Endodermal cell (in vitro differentiated cells): ENCODE results near the gene TAMALIN. TPM values are rescaled to one million over a fixed set of nuclear protein-coding genes. Genes with fewer than 3 reads are reported as not detected.

Experiments
- DNase-seq: peaks from one replicate; pipeline ENCODE4 v3.0.0-alpha.2; 2017
- H3K27ac ChIP-seq: 2 replicates; pipeline ENCODE4 v1.5.1; 2013; ENCODE audit warnings: mild to moderate bottlenecking, low read depth, low read length, moderate library complexity
- H3K27me3 ChIP-seq: 2 replicates; pipeline ENCODE4 v1.6.1; 2013; ENCODE audit warnings: mild to moderate bottlenecking, low read length, moderate library complexity; ENCODE audit not compliant: insufficient read depth, control insufficient read depth, poor library complexity, severe bottlenecking
- H3K36me3 ChIP-seq: 2 replicates; pipeline ENCODE4 v1.7.0; 2013; ENCODE audit warnings: mild to moderate bottlenecking, low read length, moderate library complexity; ENCODE audit not compliant: control insufficient read depth, insufficient read depth
- H3K4me1 ChIP-seq: one replicate; pipeline ENCODE4 v1.7.0; 2013; ENCODE audit warnings: low read length; ENCODE audit not compliant: control insufficient read depth, insufficient read depth
- H3K4me3 ChIP-seq: 2 replicates; pipeline ENCODE4 v1.5.1; 2013; ENCODE audit warnings: mild to moderate bottlenecking, low read length, moderate library complexity
- H3K9ac ChIP-seq: 2 replicates; pipeline ENCODE4 v1.6.1; 2013; ENCODE audit warnings: mild to moderate bottlenecking, low read length, moderate library complexity; ENCODE audit not compliant: poor library complexity, severe bottlenecking; ENCODE audit errors: extremely low read depth
- H3K9me3 ChIP-seq: 2 replicates; pipeline ENCODE4 v1.6.1; 2013; ENCODE audit warnings: mild to moderate bottlenecking, low read length, moderate library complexity; ENCODE audit not compliant: control insufficient read depth
- H3K27ac Mint-ChIP-seq: 2 replicates; pipeline ENCODE4 v1.8.0; 2020; ENCODE audit warnings: mixed read lengths
- H3K27me3 Mint-ChIP-seq: 2 replicates; pipeline ENCODE4 v1.8.0; 2021; ENCODE audit warnings: mild to moderate bottlenecking, mixed read lengths; ENCODE audit not compliant: insufficient read depth
- H3K36me3 Mint-ChIP-seq: 2 replicates; pipeline ENCODE4 v1.8.0; 2020; ENCODE audit warnings: low read depth, mixed read lengths
- H3K4me1 Mint-ChIP-seq: 2 replicates; pipeline ENCODE4 v1.8.0; 2020; ENCODE audit warnings: mixed read lengths
- H3K4me3 Mint-ChIP-seq: 2 replicates; pipeline ENCODE4 v1.8.0; 2020; ENCODE audit warnings: mild to moderate bottlenecking, moderate library complexity, mixed read lengths
- H3K9me3 Mint-ChIP-seq: 2 replicates; pipeline ENCODE4 v1.8.0; 2020; ENCODE audit warnings: mild to moderate bottlenecking, mixed read lengths
- CTCF ChIP-seq: fragments of 200-600 bp; sonication (generic); conservative IDR thresholded peaks from 2 replicates; pipeline ENCODE4 v1.5.0; 2021; ENCODE audit warnings: antibody characterized with exemption, mild to moderate bottlenecking
- WGBS, 2 experiments: methylation state at CpG; one replicate each; pipeline versions ENCODE4 v1.1.5 to v1.1.7; 2013; ENCODE audit warnings: missing lambda C conversion rate in 2 of 2, mixed read lengths in 1 of 2; ENCODE audit not compliant: insufficient coverage in 1 of 2, insufficient read length in 1 of 2; 5-methylcytosine and 5-hydroxymethylcytosine counted together
- total RNA-seq, 2 donors: library from RNA; stranded (reverse); fragmentation: NEBNext Ultra II Directional in 1 of 2; extraction: Animal tissue kit (Norgen Biotek cat#: 25700) in 1 of 2; gene quantifications; 2 replicates in 1 of 2; 3 replicates in 1 of 2; pipeline ENCODE4 v1.2.1, GENCODE V29; 2021

TAMALIN gene
- total RNA-seq, 2 donors from 2014 or later: 4.4 to 9.1 TPM

- H3K27ac Mint-ChIP-seq: no peak overlapping the region
- H3K9ac ChIP-seq: no peak overlapping the region
- no peak for DNase-seq
- peaks cover 7% of the 10 kb centered on the region for H3K36me3 Mint-ChIP-seq
- H3K9me3 ChIP-seq: no peaks in the 10 kb centered on the region
- peaks cover 4% of the 10 kb centered on the region for H3K36me3 ChIP-seq
- H3K27ac ChIP-seq: no peak overlapping the region
- peaks cover 10% of the 10 kb centered on the region for H3K27me3 Mint-ChIP-seq
- H3K4me1 Mint-ChIP-seq: peaks cover 16% of the 10 kb centered on the region
- no peaks in the 10 kb centered on the region for H3K27me3 ChIP-seq
- H3K4me1 ChIP-seq: no peaks in the 10 kb centered on the region
- TF ChIP-seq CTCF: no peak
- H3K4me3 Mint-ChIP-seq: no peak overlapping the region
- H3K4me3 ChIP-seq: no peak overlapping the region
- WGBS, 2 experiments: 66 to 72% methylated on average over 3 to 4 of the region's 4 CpGs
- H3K9me3 Mint-ChIP-seq: no peaks in the 10 kb centered on the region
These were observed 39.1 kb downstream of the TAMALIN start for GRCh38 chr12:52045794-52046199.

GRCh38 chr12:52046859-52047258 lies 40.1 kb downstream of the TAMALIN start:
- 94 to 100% methylated on average over 4 to 7 of the region's 7 CpGs for WGBS, 2 experiments
- H3K9me3 Mint-ChIP-seq: no peaks in the 10 kb centered on the region
- H3K4me3 Mint-ChIP-seq: no peak overlapping the region
- no peak for TF ChIP-seq CTCF
- no peak overlapping the region for H3K4me3 ChIP-seq
- H3K4me1 ChIP-seq: no peaks in the 10 kb centered on the region
- H3K27me3 Mint-ChIP-seq: peaks cover 10% of the 10 kb centered on the region
- no peak for DNase-seq
- no peak overlapping the region for H3K27ac Mint-ChIP-seq
- no peaks in the 10 kb centered on the region for H3K9me3 ChIP-seq
- H3K4me1 Mint-ChIP-seq: peaks cover 19% of the 10 kb centered on the region
- peaks cover 7% of the 10 kb centered on the region for H3K36me3 Mint-ChIP-seq
- no peaks in the 10 kb centered on the region for H3K27me3 ChIP-seq
- H3K27ac ChIP-seq: no peak overlapping the region
- H3K36me3 ChIP-seq: peaks cover 4% of the 10 kb centered on the region
- no peak overlapping the region for H3K9ac ChIP-seq

- no peak overlapping the region for H3K27ac ChIP-seq
These were observed 42.5 kb downstream of the TAMALIN start for GRCh38 chr12:52049286-52049685.

More at GRCh38 chr12:52049286-52049685, 42.5 kb downstream of the TAMALIN start:
- no peaks in the 10 kb centered on the region for H3K9me3 Mint-ChIP-seq
- no peaks in the 10 kb centered on the region for H3K9me3 ChIP-seq
- H3K4me1 Mint-ChIP-seq: peaks cover 27% of the 10 kb centered on the region
- DNase-seq: peak; percentile 53
- no peaks in the 10 kb centered on the region for H3K4me1 ChIP-seq
- no peaks in the 10 kb centered on the region for H3K27me3 ChIP-seq
- peaks cover 11% of the 10 kb centered on the region for H3K27me3 Mint-ChIP-seq
- H3K4me3 Mint-ChIP-seq: no peak overlapping the region
- no peak overlapping the region for H3K9ac ChIP-seq
- no peak for TF ChIP-seq CTCF
- H3K4me3 ChIP-seq: no peak overlapping the region
- H3K27ac Mint-ChIP-seq: no peak overlapping the region
- peaks cover 5% of the 10 kb centered on the region for H3K36me3 Mint-ChIP-seq
- WGBS, 2 experiments: 84 to 100% methylated on average over 3 to 4 of the region's 4 CpGs
- no peaks in the 10 kb centered on the region for H3K36me3 ChIP-seq
